GM12878 (cell line): Measurements from ENCODE around the gene TCEA2. TPM values are rescaled to one million over a fixed set of nuclear protein-coding genes. Genes with fewer than 3 reads are reported as not detected.

Experiments
- ATAC-seq: fragments of 200-7000 bp; cut with Tn5 transposase; 3 replicates; pipeline ENCODE4 v1.9.1; 2020; ENCODE audit warnings: mild to moderate bottlenecking, moderate library complexity
- BruUV-seq: library from RNA; stranded (reverse); fragments of 400-500 nt; replicated peaks from 2 replicates; lab custom pipeline; 2021; lab: Mats Ljungman, UMichigan
- CTCF ChIA-PET: fragments of 300-600 bp; sonication (Branson Sonifier 250); formaldehyde crosslinking; extraction: SDS; loops from one replicate; lab custom pipeline; 2021; ENCODE audit warnings: inconsistent platforms; lab: Yijun Ruan, JAX
- POLR2A ChIA-PET: fragments of 350-600 bp; formaldehyde crosslinking; extraction: SDS; loops from one replicate; lab custom pipeline; 2021; ENCODE audit warnings: inconsistent platforms; lab: Charles Lee
- RAD21 ChIA-PET: fragments of 300-600 bp; sonication (Branson Sonifier 250); formaldehyde crosslinking; loops from one replicate; lab custom pipeline; 2023; ENCODE audit warnings: antibody characterized with exemption; ENCODE audit not compliant: unreplicated experiment; lab: Charles Lee
- SMC1A ChIA-PET: fragments of 300-600 bp; sonication (Branson Sonifier 250); formaldehyde crosslinking; loops from one replicate; lab custom pipeline; 2023; ENCODE audit not compliant: unreplicated experiment, uncharacterized antibody; lab: Charles Lee
- DNase-seq: peaks from one replicate; pipeline ENCODE4 v3.0.0-alpha.2; 2011; ENCODE audit warnings: low read depth, low spot score
- FAIRE-seq: peaks from 3 replicates; lab custom pipeline; 2011; peaks lifted over from hg19 to GRCh38; lab: Jason Lieb, UNC
- H2AFZ ChIP-seq: 2 replicates; pipeline ENCODE4 v1.6.0; 2011; ENCODE audit warnings: low read depth, low read length, control low read depth; ENCODE audit not compliant: control insufficient read depth
- H3K27ac ChIP-seq: 2 replicates; pipeline ENCODE4 v1.5.1; 2011; ENCODE audit warnings: control low read depth; ENCODE audit not compliant: control insufficient read depth, insufficient read depth
- H3K27me3 ChIP-seq, 2 experiments: replicated peaks in 1 of 2; 2 replicates each; pipeline versions ENCODE4 v1.6.0 to v1.6.1; 2011; ENCODE audit warnings: low read length in 1 of 2; ENCODE audit not compliant: control insufficient read depth in 2 of 2, insufficient read depth in 2 of 2
- H3K36me3 ChIP-seq, 2 experiments: 2 replicates each; pipeline ENCODE4 v1.5.1; 2011; ENCODE audit warnings: low read length in 1 of 2; ENCODE audit not compliant: control insufficient read depth in 2 of 2, insufficient read depth in 2 of 2
- H3K4me1 ChIP-seq: 2 replicates; pipeline ENCODE4 v1.6.1; 2011; ENCODE audit warnings: mild to moderate bottlenecking, low read length, moderate library complexity, mixed read lengths; ENCODE audit not compliant: control insufficient read depth, insufficient read depth
- H3K4me2 ChIP-seq: 2 replicates; pipeline ENCODE4 v1.6.0; 2011; ENCODE audit warnings: control low read depth; ENCODE audit not compliant: control insufficient read depth, insufficient read depth
- H3K4me3 ChIP-seq: fragments of 200-600 bp; sonication (generic); 2 replicates; pipeline ENCODE4 v1.5.1; 2016
- H3K79me2 ChIP-seq: 2 replicates; pipeline ENCODE4 v1.6.0; 2011; ENCODE audit warnings: low read length; ENCODE audit not compliant: control insufficient read depth, insufficient read depth
- H3K9ac ChIP-seq: 2 replicates; pipeline ENCODE4 v1.8.0; 2011; ENCODE audit warnings: low read length, control low read depth, mixed read lengths; ENCODE audit not compliant: control insufficient read depth, insufficient read depth
- H3K9me3 ChIP-seq: replicated peaks from 3 replicates; pipeline ENCODE4 v1.5.1; 2011; ENCODE audit warnings: mild to moderate bottlenecking, low read length; ENCODE audit not compliant: control insufficient read depth, insufficient read depth
- H4K20me1 ChIP-seq: 2 replicates; pipeline ENCODE4 v1.6.0; 2011; ENCODE audit not compliant: control insufficient read depth, insufficient read depth
- ASH2L ChIP-seq: fragments of 300-600, 200-600 bp; sonication (generic); IDR thresholded peaks from 2 replicates; pipeline ENCODE4 v1.6.1; 2017; ENCODE audit warnings: low read depth, mild to moderate bottlenecking, borderline replicate concordance
- CHD1 ChIP-seq: IDR thresholded peaks from 2 replicates; pipeline ENCODE4 v1.6.1; 2012; ENCODE audit warnings: low read depth, low read length, improper control_type of control experiment
- EED ChIP-seq: sonication (generic); IDR thresholded peaks from 2 replicates; pipeline ENCODE4 v1.6.1; 2016; ENCODE audit warnings: antibody characterized with exemption, low read depth
- EGR1 ChIP-seq, 2 experiments: IDR thresholded peaks; 1 replicate in 1 of 2; 2 replicates in 1 of 2; pipeline ENCODE4 v1.6.1; 2011 to 2012; ENCODE audit warnings: low read depth in 2 of 2, low read length in 2 of 2, borderline replicate concordance in 1 of 2, mild to moderate bottlenecking in 1 of 2, moderate library complexity in 1 of 2
- EP300 ChIP-seq, 2 experiments: fragments of 150-350 bp in 1 of 2; IDR thresholded peaks; 2 replicates each; pipeline ENCODE4 v1.6.1; 2011 to 2012; ENCODE audit warnings: low read depth in 2 of 2, low read length in 2 of 2, borderline replicate concordance in 1 of 2, improper control_type of control experiment in 1 of 2, inconsistent platforms in 1 of 2; ENCODE audit not compliant: control insufficient read depth in 1 of 2
- ESRRA ChIP-seq: IDR thresholded peaks from 2 replicates; pipeline ENCODE4 v1.6.1; 2012; ENCODE audit warnings: mild to moderate bottlenecking, low read length, improper control_type of control experiment
- KAT2A ChIP-seq: conservative IDR thresholded peaks from 2 replicates; pipeline ENCODE4 v1.6.1; 2011; ENCODE audit warnings: low read depth, low read length; ENCODE audit not compliant: control insufficient read depth
- NFYB ChIP-seq: IDR thresholded peaks from 2 replicates; pipeline ENCODE4 v1.6.1; 2011; ENCODE audit warnings: low read depth, mild to moderate bottlenecking, low read length, improper control_type of control experiment, moderate library complexity; ENCODE audit not compliant: insufficient read depth
- POLR2AphosphoS5 ChIP-seq: IDR thresholded peaks from 2 replicates; pipeline ENCODE4 v1.6.1; 2011; ENCODE audit warnings: mild to moderate bottlenecking, low read length, inconsistent platforms
- RAD51 ChIP-seq: fragments of 450-650 bp; IDR thresholded peaks from 2 replicates; pipeline ENCODE4 v1.6.1; 2016; ENCODE audit warnings: moderate library complexity, mild to moderate bottlenecking, inconsistent platforms
- SMC3 ChIP-seq: IDR thresholded peaks from 2 replicates; pipeline ENCODE4 v1.6.1; 2011; ENCODE audit warnings: low read length, improper control_type of control experiment, borderline replicate concordance
- SP1 ChIP-seq: IDR thresholded peaks from one replicate; pipeline ENCODE4 v1.6.1; 2011; ENCODE audit warnings: low read depth, low read length
- TBL1XR1 ChIP-seq: IDR thresholded peaks from 2 replicates; pipeline ENCODE4 v1.6.1; 2012; ENCODE audit warnings: low read depth, low read length, improper control_type of control experiment
- ZNF384 ChIP-seq: IDR thresholded peaks from 2 replicates; pipeline ENCODE4 v1.6.1; 2012; ENCODE audit warnings: low read depth, mild to moderate bottlenecking, low read length, improper control_type of control experiment, borderline replicate concordance
- WGBS: methylation state at CpG from one replicate; pipeline ENCODE4 v1.1.6; 2016; ENCODE audit warnings: low lambda C conversion rate; ENCODE audit not compliant: insufficient replicate concordance, insufficient coverage; ENCODE audit errors: missing lambda C conversion rate; 5-methylcytosine and 5-hydroxymethylcytosine counted together
- in situ Hi-C: fragments of 300-500 bp; cut with MboI; formaldehyde crosslinking; loops from 9 replicates; pipeline ENCODE4 v1.14.3; 2018; ENCODE audit warnings: mixed read lengths
- intact Hi-C: fragments of 100-400 bp; cut with micrococcal nuclease; formaldehyde crosslinking; loops from one replicate; pipeline ENCODE4 v1.14.2; 2022; ENCODE audit not compliant: unreplicated experiment
- polyA plus RNA-seq, 11 experiments: library from polyadenylated mRNA; depleted of rRNA in 4 of 11; unstranded in 6 of 11; stranded (reverse) in 5 of 11; fragments of >200 nt; fragmentation: Nextera tagmentation in 4 of 11; fragmentation: Illumina TruSeq in 1 of 11; extraction: Ambion mirVana in 4 of 11; extraction: Trizol in 1 of 11; gene quantifications; 1 replicate in 1 of 11; 2 replicates in 10 of 11; pipeline versions ENCODE4 v1.2.1 to v1.2.3, GENCODE V29; 2011 to 2016; ENCODE audit warnings: inconsistent platforms in 2 of 11, missing spikeins in 2 of 11, low read depth in 1 of 11
- total RNA-seq, 4 experiments: library from RNA; depleted of rRNA in 3 of 4; stranded (reverse); fragments of >200 nt in 3 of 4; fragmentation: Illumina TruSeq in 1 of 4; extraction: Trizol in 1 of 4; gene quantifications; 2 replicates each; pipeline versions ENCODE4 v1.2.1 to v1.2.3, GENCODE V29; 2013 to 2021

TCEA2 gene
- total and polyA plus RNA-seq, 10 of the 15 experiments (the other 5 are each of a cell fraction or from before 2014, with no cell fraction given) = 3.4 to 42.5 (median 13.3) TPM

- Histone ChIP-seq H3K4me1 (peaks cover 32% of the 10 kb centered on the region), H3K4me3 (peak overlapping the region; percentile 74), H3K9me3 (no peaks in the 10 kb centered on the region), H3K79me2 (no peaks in the 10 kb centered on the region), H3K9ac (peak overlapping the region; percentile 82; the same call in 1 of the 2 replicates), H3K27ac (no peak overlapping the region), H3K36me3 (no peaks in the 10 kb centered on the region), H3K27me3 (no peaks in the 10 kb centered on the region), H3K4me2 (peak overlapping the region; percentile 85), H2AFZ (no peak overlapping the region), H4K20me1 (no peaks in the 10 kb centered on the region)
- POLR2A ChIA-PET = interaction anchor here (0.5 to 3.0 kb wide), 3 partner anchors 13 to 536 kb away, joined by 3 to 10 read pairs (median 5); partner anchors contain the start of genes OPRL1 and RGS19
- intact Hi-C loops = no loop called here
- in situ Hi-C loops = no loop called here
- CTCF ChIA-PET = interaction anchor here (0.7 to 1.4 kb wide), 4 partner anchors 10 to 26 kb away, joined by 3 to 6 read pairs (median 4); no protein-coding TSS in a partner anchor
- 67% methylated on average over 12 of the region's 12 CpGs for WGBS
- FAIRE-seq (no peak), DNase-seq (no peak), ATAC-seq (no peak)
- SMC1A ChIA-PET = interaction anchor here (1.1 kb wide), 1 partner anchor 15 kb away, joined by 3 read pairs; the partner anchor contains the start of gene RGS19
- no peak for TF ChIP-seq EED
- no peak for TF ChIP-seq CHD1
- no peak for TF ChIP-seq NFYB
- no peak for TF ChIP-seq SP1
- TF ChIP-seq EGR1 (IDR thresholded peaks at IDR 0.05; ENCODE audit: borderline replicate concordance in 1 of 2, low read depth in 2 of 2, low read length in 2 of 2) = no peak
- no peak for TF ChIP-seq EP300 (IDR thresholded peaks at IDR 0.05; ENCODE audit: borderline replicate concordance in 1 of 2, control insufficient read depth in 1 of 2, low read depth in 2 of 2, low read length in 2 of 2)
- no peak for TF ChIP-seq KAT2A
- no peak for TF ChIP-seq POLR2AphosphoS5
- TF ChIP-seq ZNF384 = no peak
- TF ChIP-seq TBL1XR1 = no peak
- TF ChIP-seq ASH2L = no peak
- TF ChIP-seq ESRRA = no peak
- TF ChIP-seq SMC3 = no peak
- no peak for TF ChIP-seq RAD51
- no TSS peak for BruUV-seq
- RAD21 ChIA-PET = no interaction called here
Measured at GRCh38 chr20:64064145-64064698, 1.2 kb downstream of the TCEA2 start.
